BJ (cell line): ENCODE measurements around the gene GNB5. TPM values are rescaled to one million over a fixed set of nuclear protein-coding genes. Genes with fewer than 3 reads are reported as not detected.

ENCODE experiments used
- CTCF ChIA-PET: fragments of 350-600 bp; formaldehyde crosslinking; extraction: SDS; loops from one replicate; lab custom pipeline; 2021; ENCODE audit warnings: antibody characterized with exemption, inconsistent platforms; lab: Yijun Ruan, JAX
- POLR2A ChIA-PET: fragments of 300-600 bp; sonication (Branson Sonifier 250); formaldehyde crosslinking; extraction: SDS; loops from one replicate; lab custom pipeline; 2021; ENCODE audit warnings: antibody characterized with exemption; lab: Charles Lee
- DNase-seq: peaks from one replicate; pipeline ENCODE4 v3.0.0-alpha.2; 2011; ENCODE audit warnings: low read depth
- H3K27me3 ChIP-seq: 2 replicates; pipeline ENCODE4 v1.6.0; 2011; ENCODE audit warnings: low read length; ENCODE audit not compliant: control insufficient read depth, insufficient read depth
- H3K36me3 ChIP-seq: 2 replicates; pipeline ENCODE4 v1.5.1; 2011; ENCODE audit warnings: low read length; ENCODE audit not compliant: control insufficient read depth, insufficient read depth
- H3K4me3 ChIP-seq: 2 replicates; pipeline ENCODE4 v1.5.1; 2011; ENCODE audit warnings: low read depth, mild to moderate bottlenecking, control low read depth, low read length
- CTCF ChIP-seq: IDR thresholded peaks from 2 replicates; pipeline ENCODE4 v1.5.1; 2011; ENCODE audit warnings: low read depth, mild to moderate bottlenecking, control low read depth, inconsistent platforms, low read length, moderate library complexity; ENCODE audit not compliant: insufficient read depth
- polyA plus RNA-seq: library from polyadenylated mRNA; depleted of rRNA; stranded (reverse); fragments of >200 nt; gene quantifications from 2 replicates; pipeline ENCODE4 v1.2.3, GENCODE V29; 2011

The GNB5 gene
- polyA plus RNA-seq, 1 experiment: 63.0 TPM

- H3K27me3 ChIP-seq: no peaks in the 10 kb centered on the region
- H3K36me3 ChIP-seq: no peaks in the 10 kb centered on the region
- no peak for TF ChIP-seq CTCF
- ChIA-PET CTCF (no interaction called here), POLR2A (interaction anchor here (0.7 kb wide), 1 partner anchor 145 kb away, joined by 3 read pairs; no protein-coding TSS in a partner anchor)
- peak; percentile 98 for DNase-seq
- no peak overlapping the region for H3K4me3 ChIP-seq
Measured at GRCh38 chr15:52095597-52096262, 95.5 kb downstream of the GNB5 start.

- no peak overlapping the region for H3K4me3 ChIP-seq
- TF ChIP-seq CTCF: no peak
- ChIA-PET CTCF (interaction anchor here (1.0 to 1.7 kb wide), 4 partner anchors 8 to 59 kb away, joined by 3 to 5 read pairs (median 4); no protein-coding TSS in a partner anchor), POLR2A (interaction anchor here (0.7 kb wide), 1 partner anchor 146 kb away, joined by 3 read pairs; no protein-coding TSS in a partner anchor)
- no peaks in the 10 kb centered on the region for H3K27me3 ChIP-seq
- no peak for DNase-seq
- no peaks in the 10 kb centered on the region for H3K36me3 ChIP-seq
Measured at GRCh38 chr15:52094811-52095584, 96.2 kb downstream of the GNB5 start.

DNA sequence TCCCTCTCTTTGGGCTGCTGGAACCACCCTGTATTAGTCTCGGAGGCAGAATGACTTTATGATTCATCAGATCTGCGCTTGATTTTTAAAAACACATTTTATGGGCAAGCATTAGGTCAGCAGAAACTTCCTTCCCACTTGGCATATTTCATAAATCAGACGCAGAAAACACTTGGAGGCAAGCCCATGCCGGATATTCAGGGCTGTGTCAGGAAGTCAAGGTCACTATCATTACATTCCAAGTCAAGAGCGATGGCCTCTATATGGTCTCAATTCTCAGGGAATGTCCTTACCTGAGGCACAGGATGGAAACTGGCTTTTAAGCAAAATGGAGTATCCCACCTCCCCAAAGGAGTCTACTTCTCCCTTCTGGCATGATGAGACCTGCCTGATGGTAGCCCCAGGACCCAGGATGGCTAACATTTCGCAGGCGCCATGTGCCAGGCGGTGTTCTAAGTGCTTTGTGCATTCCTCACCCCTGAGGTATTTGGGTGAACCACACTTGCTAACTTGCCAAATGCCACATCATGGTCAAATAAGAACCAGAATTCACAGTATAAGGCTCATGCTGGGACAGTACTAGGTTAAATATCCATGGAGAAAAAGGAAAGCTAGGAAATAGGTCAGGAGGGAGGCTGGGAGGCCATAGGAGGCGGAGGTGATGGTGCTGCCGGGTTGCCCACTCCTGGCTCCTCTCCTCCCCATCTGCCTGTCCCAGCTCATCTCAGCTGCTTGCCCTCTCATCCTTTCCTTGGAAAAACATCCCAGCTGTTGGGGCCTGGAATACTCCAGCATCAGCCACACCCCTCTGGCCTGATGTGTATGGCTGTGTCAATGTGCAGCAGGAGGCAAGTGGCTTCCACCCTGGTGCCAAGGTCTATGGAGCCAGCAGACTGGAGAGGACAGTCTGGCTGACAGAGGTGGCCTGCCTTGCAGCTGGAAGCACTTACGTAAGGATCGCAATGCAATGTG is 97.4 kb downstream of the GNB5 start:
- ChIA-PET POLR2A (no interaction called here), CTCF (interaction anchor here (0.6 to 1.7 kb wide), 6 partner anchors 10 to 644 kb away, joined by 3 to 5 read pairs (median 4); no protein-coding TSS in a partner anchor)
- H3K27me3 ChIP-seq: no peaks in the 10 kb centered on the region
- no peak overlapping the region for H3K4me3 ChIP-seq
- TF ChIP-seq CTCF: no peak
- DNase-seq: peak; percentile 91
- H3K36me3 ChIP-seq: no peaks in the 10 kb centered on the region

- H3K36me3 ChIP-seq: no peaks in the 10 kb centered on the region
- no peak overlapping the region for H3K4me3 ChIP-seq
- ChIA-PET POLR2A (no interaction called here), CTCF (no interaction called here)
- no peaks in the 10 kb centered on the region for H3K27me3 ChIP-seq
- no peak for TF ChIP-seq CTCF
- no peak for DNase-seq
Measured at GRCh38 chr15:52093167-52093538, 98.0 kb downstream of the GNB5 start.
